GM12864 (cell line): ENCODE results near the gene SCRN2.

Experiments
- DNase-seq: peaks from one replicate; pipeline ENCODE4 v3.0.0-alpha.2; 2011; ENCODE audit warnings: low read depth
- H3K4me3 ChIP-seq: 2 replicates; pipeline ENCODE4 v1.5.1; 2011; ENCODE audit warnings: mild to moderate bottlenecking, low read depth, low read length, control low read depth
- CTCF ChIP-seq: IDR thresholded peaks from 2 replicates; pipeline ENCODE4 v1.5.1; 2011; ENCODE audit warnings: low read depth, mild to moderate bottlenecking, moderate library complexity, low read length, control low read depth, inconsistent platforms; ENCODE audit errors: missing control alignments

Gene SCRN2

GRCh38 chr17:47882695-47883588 is 41.9 kb upstream of the SCRN2 start:
- no peak overlapping the region for H3K4me3 ChIP-seq
- no peak for DNase-seq
- no peak for TF ChIP-seq CTCF

GRCh38 chr17:47882247-47882646 is 41.2 kb upstream of the SCRN2 start:
- TF ChIP-seq CTCF, result no peak
- no peak for DNase-seq
- no peak overlapping the region for H3K4me3 ChIP-seq

- TF ChIP-seq CTCF, result no peak
- no peak overlapping the region for H3K4me3 ChIP-seq
- DNase-seq, result no peak
Observed at GRCh38 chr17:47879776-47880454, 38.8 kb upstream of the SCRN2 start.

- H3K4me3 ChIP-seq, result no peak overlapping the region
- no peak for TF ChIP-seq CTCF
- no peak for DNase-seq
Observed at GRCh38 chr17:47879028-47879585, 38.0 kb upstream of the SCRN2 start.

- DNase-seq, result no peak
- no peak for TF ChIP-seq CTCF
Observed at GRCh38 chr17:47878203-47879027, 37.3 kb upstream of the SCRN2 start.

GRCh38 chr17:47877368-47878034 is 36.4 kb upstream of the SCRN2 start:
- H3K4me3 ChIP-seq, result no peak overlapping the region
- no peak for DNase-seq
- TF ChIP-seq CTCF, result no peak

More at GRCh38 chr17:47878203-47879027, 37.3 kb upstream of the SCRN2 start:
- no peak overlapping the region for H3K4me3 ChIP-seq
